GM21526 (cell line): ENCODE data around the gene STX8.
"Not testable (repeated sequence)": the region's sequence is repeated elsewhere in the genome, so short reads cannot be mapped to it uniquely, and the experiment has no call there.

Experiments
- ATAC-seq: cut with Tn5 transposase; IDR thresholded peaks from one replicate; pipeline ENCODE4 v1.9.1; 2021; ENCODE audit warnings: moderate library complexity; ENCODE audit not compliant: unreplicated experiment, low FRiP score

STX8 gene, protein sequence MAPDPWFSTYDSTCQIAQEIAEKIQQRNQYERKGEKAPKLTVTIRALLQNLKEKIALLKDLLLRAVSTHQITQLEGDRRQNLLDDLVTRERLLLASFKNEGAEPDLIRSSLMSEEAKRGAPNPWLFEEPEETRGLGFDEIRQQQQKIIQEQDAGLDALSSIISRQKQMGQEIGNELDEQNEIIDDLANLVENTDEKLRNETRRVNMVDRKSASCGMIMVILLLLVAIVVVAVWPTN

GRCh38 chr17:9575381-9576101, at the start of gene STX8:
Gene STX8, minus strand, starts transcription at chr17:9575820. Its CDS starts 12 bp downstream, at chr17:9575808.
- peak; percentile 66 for ATAC-seq

DNA sequence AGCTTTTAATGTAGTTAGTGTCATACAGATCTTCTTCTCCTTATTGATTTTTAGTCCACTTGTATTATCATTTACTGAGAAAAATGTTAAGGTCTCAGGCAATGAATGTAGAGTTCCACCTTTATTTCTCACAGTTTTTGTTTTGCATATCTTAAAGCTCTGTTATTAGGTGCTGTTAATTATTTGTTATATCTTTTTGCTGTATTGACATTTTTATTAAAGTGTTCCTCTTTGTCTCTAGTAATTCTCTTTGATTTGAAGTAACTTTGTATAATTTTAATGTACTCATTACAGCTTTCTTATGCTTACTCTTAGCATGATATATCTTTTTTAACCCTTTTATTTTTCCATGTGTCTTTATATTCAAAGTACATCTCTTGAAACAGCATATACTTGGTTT, 47.3 kb upstream of the STX8 start:
- no peak for ATAC-seq

- ATAC-seq, result no peak
Measured at GRCh38 chr17:9615486-9615885, 39.9 kb upstream of the STX8 start.

DNA sequence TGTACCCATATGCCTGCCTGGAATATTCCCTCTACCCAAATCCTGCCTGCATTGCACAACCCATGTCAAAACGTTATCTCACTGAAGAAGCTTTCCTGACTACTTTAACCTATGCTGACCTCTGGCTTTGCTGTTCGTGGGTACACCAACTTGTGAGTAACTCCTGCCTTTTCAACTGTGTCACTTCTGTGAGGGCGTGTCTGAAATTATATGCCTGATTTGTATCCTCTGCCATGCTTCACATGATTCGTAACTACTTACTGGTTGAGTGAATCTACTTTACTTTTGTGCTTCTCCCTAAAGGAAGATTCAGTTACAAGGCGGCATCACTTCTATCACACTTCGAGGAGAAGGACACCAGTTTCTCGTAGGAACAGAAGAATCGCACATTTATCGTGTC, 36.4 kb upstream of the STX8 start:
- no peak for ATAC-seq

DNA sequence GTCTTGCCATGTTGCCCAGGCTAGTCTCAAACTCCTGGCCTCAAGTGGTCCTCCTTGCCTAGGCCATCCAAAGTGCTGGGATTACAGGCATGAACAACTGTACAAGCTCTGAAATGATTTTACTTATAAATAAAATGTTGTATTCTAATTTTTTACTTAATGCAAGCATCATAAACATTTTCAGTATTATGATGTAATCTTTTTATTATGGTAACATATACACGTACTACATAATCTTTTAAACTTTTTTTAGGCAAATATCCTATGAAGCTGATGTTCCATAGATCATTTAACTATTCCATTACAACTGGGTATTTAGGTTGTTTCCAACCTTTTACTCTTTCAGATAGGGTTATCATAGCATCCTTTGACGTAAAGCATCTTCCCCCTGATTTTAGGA, 35.9 kb upstream of the STX8 start:
- ATAC-seq, result no peak

DNA sequence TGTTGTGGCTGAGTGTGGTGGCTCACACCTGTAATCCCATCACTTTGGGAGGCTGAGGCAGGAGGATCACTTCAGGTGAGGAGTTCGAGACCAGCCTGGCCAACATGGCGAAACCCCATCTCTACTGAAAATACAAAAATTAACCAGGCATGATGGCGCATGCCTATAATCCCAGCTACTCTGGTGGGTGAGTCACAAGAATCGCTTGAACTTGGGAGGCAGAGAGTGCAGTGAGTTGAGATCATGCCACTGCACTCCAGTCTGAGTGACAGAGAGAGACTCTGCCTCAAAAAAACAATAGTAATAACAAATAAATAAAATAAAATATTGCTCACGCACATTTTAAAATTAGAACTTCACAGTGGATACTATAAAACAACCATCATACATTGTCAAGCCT, 31.4 kb upstream of the STX8 start:
- not testable (repeated sequence) for ATAC-seq

DNA sequence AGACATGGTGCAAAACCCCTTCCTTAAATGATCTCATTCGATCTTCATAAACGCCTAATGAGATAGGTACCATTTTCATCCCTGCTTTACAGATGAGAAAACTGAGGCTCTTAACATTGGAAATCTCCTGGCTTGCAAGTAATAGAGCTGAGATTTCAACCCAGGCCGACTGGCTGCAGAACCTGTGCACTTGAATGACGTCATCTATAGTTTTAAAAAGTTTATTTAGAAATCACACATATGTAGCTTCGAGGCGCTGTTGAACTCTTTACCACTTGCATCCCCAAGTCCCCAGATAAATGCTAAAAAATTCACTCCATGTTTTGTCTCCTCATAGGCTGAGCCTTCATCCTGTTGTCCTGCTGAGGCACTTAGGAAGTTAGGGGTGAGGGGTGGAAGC, 30.8 kb upstream of the STX8 start:
- ATAC-seq, result no peak

- ATAC-seq, result not testable (repeated sequence)
Measured at GRCh38 chr17:9604583-9604982, 29.0 kb upstream of the STX8 start.

- no peak for ATAC-seq
Measured at GRCh38 chr17:9598661-9599060, 23.0 kb upstream of the STX8 start.

DNA sequence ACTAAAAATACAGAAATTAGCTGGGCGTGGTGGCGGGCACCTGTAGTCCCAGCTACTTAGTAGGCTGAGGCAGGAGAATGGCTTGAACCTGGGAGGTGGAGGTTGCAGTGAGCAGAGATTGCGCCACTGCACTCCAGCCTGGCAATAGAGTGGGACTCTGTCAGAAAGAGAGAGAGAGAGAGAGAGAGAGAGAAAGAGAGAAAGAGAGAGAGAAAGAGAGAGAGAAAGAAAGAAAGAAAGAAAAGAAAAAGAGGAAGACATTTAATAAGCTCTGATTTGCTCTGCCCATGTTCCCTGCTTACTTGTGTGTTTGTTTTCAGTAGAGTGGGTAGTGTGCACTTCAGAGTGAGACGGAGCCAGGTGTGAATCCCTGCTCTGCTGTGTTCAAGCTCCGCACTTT, 22.0 kb upstream of the STX8 start:
- not testable (repeated sequence) for ATAC-seq

GRCh38 chr17:9594065-9594464, 18.4 kb upstream of the STX8 start:
- ATAC-seq, result no peak

DNA sequence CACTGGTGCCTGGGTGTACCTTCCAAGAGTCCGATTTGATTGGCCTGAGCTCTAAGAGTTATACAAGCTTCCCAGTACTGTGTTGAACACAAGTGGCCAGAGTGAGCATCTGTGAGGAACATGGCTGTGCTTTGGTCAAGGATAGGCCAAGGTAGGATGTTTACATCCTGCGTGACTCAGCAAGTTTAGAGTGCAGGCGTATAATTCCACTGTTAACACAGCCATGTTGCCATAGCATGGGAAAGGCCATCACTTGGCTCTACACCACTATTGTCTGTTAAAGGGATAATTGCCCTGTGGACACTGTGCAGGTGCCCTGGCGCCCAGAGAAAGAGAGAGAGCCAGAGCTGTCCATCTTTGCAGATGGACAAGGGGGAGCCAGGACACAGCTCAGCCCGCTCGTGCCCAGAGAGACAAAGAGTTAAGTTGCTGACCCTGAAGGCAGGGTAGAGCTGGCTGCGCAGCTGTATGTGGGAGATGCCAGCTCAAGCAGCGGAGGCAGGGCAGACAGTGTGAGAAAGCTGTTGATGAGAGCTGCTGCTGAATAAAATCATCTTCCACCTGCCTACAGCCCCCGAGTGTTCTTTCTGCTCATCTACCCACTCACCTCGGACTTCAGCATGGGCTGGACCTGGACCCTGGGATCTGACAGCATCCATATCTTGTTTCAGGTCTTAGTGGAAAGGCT, 12.5 kb upstream of the STX8 start:
- no peak for ATAC-seq

DNA sequence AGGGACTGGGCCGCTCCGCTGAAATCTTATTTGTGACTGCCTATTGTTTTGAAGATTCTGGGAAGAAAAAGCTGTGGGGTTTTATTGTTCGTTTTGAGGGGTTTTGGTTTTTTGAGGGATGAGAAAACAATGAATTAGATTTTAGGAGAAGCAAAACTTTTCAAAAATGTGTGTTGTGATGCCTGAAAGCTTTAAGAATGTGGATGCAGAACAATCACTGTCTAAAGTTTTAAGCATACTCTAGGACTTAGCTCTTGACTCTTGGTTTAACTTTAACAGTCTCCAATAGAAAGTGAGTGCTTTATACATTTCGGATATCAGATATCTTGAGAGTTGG, 1.7 kb upstream of the STX8 start:
- ATAC-seq, result no peak

DNA sequence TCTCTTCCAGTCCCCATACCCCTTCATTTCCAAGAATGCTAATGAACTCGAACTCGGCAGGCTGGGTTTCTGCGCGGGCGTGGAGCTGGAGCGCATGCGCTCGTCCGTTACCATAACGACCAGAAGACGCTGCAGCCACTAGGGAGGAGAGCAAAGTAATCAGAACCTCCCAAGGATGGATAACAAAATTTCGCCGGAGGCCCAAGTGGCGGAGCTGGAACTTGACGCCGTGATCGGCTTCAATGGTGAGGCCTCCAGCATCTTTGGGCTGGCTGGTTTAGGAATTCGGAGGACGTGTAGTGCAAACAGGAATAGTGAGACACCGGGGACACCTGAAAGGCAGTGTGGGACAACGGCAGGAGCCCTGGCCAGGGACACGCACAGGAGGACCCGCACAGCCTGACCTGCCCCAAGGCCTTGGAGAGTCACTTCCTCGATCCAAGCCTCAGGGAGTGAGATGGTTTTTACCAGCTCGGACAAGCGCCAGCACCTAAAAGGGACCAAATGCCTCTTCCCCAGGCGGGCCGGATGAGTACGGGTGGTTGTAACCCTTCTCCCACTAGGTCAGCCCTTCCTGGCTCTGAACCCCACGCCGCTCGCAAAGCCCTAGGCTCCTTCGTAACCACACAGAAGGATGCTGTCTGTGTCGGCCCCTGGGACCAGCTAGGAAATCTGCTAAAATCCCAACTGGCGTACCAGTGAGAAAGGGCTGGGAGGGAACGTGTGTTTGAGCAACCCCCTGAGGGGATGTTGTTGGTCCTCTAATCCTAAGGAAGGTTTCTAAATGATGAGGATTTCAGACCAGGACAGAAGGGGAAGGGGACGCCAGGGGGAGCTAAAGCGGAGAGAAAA, 1.1 kb upstream of the STX8 start, which contains the start of gene CFAP52:
Gene CFAP52, plus strand, starts transcription at position 122 of the 852 bp plus-strand sequence. Its CDS starts 54 bp downstream, at position 176.
- no peak for ATAC-seq

GRCh38 chr17:9571201-9571600, 4.4 kb downstream of the STX8 start:
- no peak for ATAC-seq

DNA sequence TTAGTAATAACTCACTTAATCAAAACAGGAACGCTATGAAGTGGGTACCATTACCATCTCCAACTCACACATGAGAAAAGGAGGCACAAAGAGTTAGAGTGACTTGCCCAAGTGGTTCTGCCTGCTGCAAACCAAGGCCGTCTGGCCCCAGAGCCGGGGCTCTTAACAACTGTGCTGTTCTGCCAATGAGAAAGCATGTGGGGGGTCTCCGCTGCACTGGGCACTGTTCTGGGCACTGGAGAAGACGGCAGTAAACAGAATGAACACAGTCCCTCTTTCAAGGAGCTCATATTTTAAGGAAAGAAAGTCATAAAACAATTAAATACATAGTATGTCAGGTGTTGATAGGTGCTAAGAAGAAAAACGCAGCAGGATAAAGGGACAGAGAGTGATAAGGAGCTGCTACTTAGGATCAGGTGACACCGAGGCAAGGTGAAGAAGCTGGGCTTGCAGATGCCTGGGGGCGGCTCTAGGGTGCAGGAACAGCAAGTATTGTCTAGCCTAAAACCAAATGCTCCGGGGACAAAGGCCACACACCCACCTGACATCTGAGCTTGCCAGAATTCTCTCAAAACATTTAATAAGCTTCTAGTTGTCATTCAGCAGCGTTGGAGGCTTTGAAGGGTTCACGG, 6.5 kb downstream of the STX8 start:
- ATAC-seq, result no peak

DNA sequence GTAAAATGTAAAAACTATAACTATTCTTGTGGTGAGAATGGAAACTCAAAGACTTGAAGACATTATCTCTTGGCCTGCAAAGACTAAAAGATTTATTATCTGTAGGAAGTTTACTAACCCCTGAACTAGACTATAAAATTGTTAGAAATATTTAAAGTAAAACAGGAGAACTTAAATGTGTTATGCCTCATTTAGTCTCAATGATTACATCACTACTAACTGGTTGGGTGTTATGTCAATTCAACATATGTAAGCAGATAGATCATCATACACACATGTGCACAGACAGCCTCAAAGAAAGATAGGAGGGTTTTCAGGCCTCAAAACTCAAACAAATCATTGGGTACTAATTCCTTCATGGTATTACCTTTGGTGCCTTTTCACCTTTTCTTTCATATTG, 7.6 kb downstream of the STX8 start:
- no peak for ATAC-seq

DNA sequence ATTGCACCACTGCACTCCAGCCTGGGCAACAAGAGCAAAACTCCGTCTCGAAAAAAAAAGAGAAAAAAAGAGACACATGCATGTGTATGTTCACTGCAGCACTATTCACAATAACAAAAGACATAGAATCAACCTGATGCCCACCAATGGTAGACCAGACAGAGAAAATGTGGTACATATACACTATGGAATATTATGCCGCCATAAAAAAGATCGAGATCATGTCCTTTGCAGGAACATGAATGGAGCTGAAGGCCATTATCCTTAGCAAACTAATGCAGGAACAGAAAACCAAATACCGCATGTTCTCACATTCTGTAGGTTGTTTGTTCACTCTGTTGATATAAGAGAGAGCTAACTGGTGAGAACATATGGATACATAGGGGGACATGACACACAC, 8.9 kb downstream of the STX8 start:
- not testable (repeated sequence) for ATAC-seq

DNA sequence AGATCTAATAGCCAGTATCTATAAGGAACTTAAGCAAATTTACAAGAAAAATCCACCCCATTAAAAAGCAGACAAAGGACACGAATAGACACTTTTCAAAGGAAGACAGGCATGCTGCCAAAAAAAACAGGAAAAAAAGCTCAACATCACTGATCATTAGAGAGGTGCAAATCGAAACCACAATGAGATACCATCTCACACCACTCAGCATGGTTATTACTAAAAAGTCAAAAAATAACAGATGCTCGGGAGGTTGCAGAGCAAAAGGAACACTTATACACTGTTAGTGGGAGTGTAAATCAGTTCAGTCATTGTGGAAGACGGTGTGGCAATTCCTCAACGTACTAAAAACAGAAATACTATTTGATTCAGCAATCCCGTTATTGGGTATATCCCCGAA, 9.6 kb downstream of the STX8 start:
- ATAC-seq, result no peak

DNA sequence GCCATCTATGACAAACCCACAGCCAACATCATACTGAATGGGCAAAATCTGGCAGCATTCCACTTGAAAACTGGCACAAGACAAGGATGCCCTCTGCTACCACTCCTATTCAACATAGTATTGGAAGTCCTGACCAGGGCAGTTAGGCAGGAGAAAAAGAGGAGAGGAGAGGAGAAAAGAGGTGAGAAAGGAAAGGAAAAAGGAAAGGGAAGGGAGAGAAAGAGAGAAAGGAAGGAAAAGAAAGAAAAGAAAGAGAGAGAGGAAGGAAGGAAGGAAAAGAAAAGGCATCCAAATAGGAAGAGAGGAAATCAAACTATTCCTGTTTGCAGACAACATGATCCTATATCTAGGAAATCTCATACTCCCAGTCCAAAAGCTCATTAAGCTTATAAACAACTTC, 11.5 kb downstream of the STX8 start:
- ATAC-seq, result no peak
